DOHH2 (cell line): ENCODE results near the gene CLMN.

Source experiments
- EZH2phosphoT487 ChIP-seq: fragments of 200-600 bp; sonication (generic); IDR thresholded peaks from 2 replicates; pipeline ENCODE4 v1.6.1; 2017; ENCODE audit warnings: borderline replicate concordance, mild to moderate bottlenecking, antibody characterized with exemption, low read length, moderate library complexity, mixed read lengths
- TF ChIP-seq, protein P1 (sequence below): fragments of 200-600 bp; sonication (generic); IDR thresholded peaks from one replicate; pipeline ENCODE4 v1.5.1; 2014; ENCODE audit warnings: antibody characterized with exemption, mild to moderate bottlenecking, low read depth, low read length; ENCODE audit not compliant: poor library complexity, severe bottlenecking

DNA sequence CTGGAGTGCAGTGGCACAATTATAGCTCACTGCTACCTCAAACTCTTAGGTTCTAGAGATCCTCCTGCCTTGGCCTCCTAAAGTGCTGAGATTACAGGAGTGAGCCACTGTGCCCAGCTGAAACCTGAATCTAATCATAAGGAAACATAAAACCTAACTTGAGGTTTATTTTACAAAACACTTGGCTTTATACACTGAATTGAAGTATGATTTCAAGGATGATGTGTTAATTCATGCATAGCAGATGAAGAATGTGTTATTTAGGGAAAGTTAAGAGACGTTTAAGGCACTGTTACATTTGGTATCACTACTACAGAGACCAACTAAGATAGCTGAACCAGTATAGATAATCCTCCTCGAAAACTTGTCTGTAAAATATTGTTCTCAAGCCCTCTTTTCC, 168.8 kb downstream of the CLMN start:
- TF ChIP-seq, protein P1, sequence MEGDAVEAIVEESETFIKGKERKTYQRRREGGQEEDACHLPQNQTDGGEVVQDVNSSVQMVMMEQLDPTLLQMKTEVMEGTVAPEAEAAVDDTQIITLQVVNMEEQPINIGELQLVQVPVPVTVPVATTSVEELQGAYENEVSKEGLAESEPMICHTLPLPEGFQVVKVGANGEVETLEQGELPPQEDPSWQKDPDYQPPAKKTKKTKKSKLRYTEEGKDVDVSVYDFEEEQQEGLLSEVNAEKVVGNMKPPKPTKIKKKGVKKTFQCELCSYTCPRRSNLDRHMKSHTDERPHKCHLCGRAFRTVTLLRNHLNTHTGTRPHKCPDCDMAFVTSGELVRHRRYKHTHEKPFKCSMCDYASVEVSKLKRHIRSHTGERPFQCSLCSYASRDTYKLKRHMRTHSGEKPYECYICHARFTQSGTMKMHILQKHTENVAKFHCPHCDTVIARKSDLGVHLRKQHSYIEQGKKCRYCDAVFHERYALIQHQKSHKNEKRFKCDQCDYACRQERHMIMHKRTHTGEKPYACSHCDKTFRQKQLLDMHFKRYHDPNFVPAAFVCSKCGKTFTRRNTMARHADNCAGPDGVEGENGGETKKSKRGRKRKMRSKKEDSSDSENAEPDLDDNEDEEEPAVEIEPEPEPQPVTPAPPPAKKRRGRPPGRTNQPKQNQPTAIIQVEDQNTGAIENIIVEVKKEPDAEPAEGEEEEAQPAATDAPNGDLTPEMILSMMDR, result no peak
- no peak for TF ChIP-seq EZH2phosphoT487
